ENCODE measurements around the gene SRRM3.

GRCh38 chr7:76222333-76222732, 20.6 kb downstream of the SRRM3 start:
- TF ChIP-seq FOS (IDR thresholded peaks at IDR 0.05; ENCODE audit: extremely low read depth, insufficient read length) (no peak), CTCF (IDR thresholded peaks at IDR 0.05 in 2 of 3, conservative IDR thresholded peaks at IDR 0.05 in 1 of 3; ENCODE audit: insufficient read depth in 2 of 3, low read depth in 1 of 3, low read length in 3 of 3) (no peak), MEF2A (IDR thresholded peaks at IDR 0.05; ENCODE audit: control insufficient read depth, low read depth, low read length) (no peak), ZNF134 (CRISPR knock-in tag; conservative IDR thresholded peaks at IDR 0.05) (no peak)

Measured in K562 (cell line).